B cell (primary cell): Measurements from ENCODE around the gene VPS26A. TPM values are rescaled to one million over a fixed set of nuclear protein-coding genes. Genes with fewer than 3 reads are reported as not detected.

Experiments
- ATAC-seq: fragments of 200-7000 bp; cut with Tn5 transposase; one replicate; pipeline ENCODE4 v1.10.0; 2021; ENCODE audit warnings: low read depth, mild to moderate bottlenecking, moderate number of reproducible peaks, moderate library complexity
- CTCF ChIA-PET: fragments of 350-600 bp; sonication (Branson Sonifier 250); formaldehyde crosslinking; loops from one replicate; lab custom pipeline; 2021; ENCODE audit warnings: antibody characterized with exemption, inconsistent platforms; lab: Charles Lee
- POLR2A ChIA-PET: fragments of 350-600 bp; sonication (Branson Sonifier 250); formaldehyde crosslinking; loops from one replicate; lab custom pipeline; 2021; ENCODE audit warnings: antibody characterized with exemption; lab: Charles Lee
- DNase-seq: peaks from one replicate; pipeline ENCODE4 v3.0.0; 2013
- H2AFZ ChIP-seq: 2 replicates; pipeline ENCODE4 v1.6.1; 2012; ENCODE audit warnings: mild to moderate bottlenecking, low read depth, low read length; ENCODE audit not compliant: insufficient read depth, poor library complexity, severe bottlenecking
- H3K27ac ChIP-seq, 2 donors: 1 replicate in 1 of 2; 2 replicates in 1 of 2; pipeline ENCODE4 v1.5.1; 2012 to 2013; ENCODE audit warnings: low read length in 2 of 2, mild to moderate bottlenecking in 2 of 2, moderate library complexity in 1 of 2
- H3K27me3 ChIP-seq, 4 experiments: fragments of 200-600 bp in 1 of 4; sonication (generic) in 1 of 4; replicated peaks in 1 of 4; 1 replicate in 2 of 4; 2 replicates in 2 of 4; pipeline versions ENCODE4 v1.6.1 to v1.7.0; 2013 to 2016; ENCODE audit warnings: low read length in 3 of 4, mild to moderate bottlenecking in 2 of 4, mixed read lengths in 1 of 4, moderate library complexity in 1 of 4; ENCODE audit not compliant: insufficient read depth in 4 of 4, control insufficient read depth in 3 of 4; ENCODE audit errors: control extremely low read depth in 1 of 4
- H3K36me3 ChIP-seq, 2 experiments: replicated peaks in 1 of 2; 1 replicate in 1 of 2; 2 replicates in 1 of 2; pipeline versions ENCODE4 v1.6.1 to v1.7.1; 2013; ENCODE audit warnings: low read length in 1 of 2; ENCODE audit not compliant: insufficient read depth in 2 of 2, control insufficient read depth in 1 of 2; ENCODE audit errors: control extremely low read depth in 1 of 2, extremely low read depth in 1 of 2
- H3K4me1 ChIP-seq, 2 donors: fragments of 200-600 bp in 1 of 2; sonication (generic) in 1 of 2; 1 replicate in 1 of 2; 2 replicates in 1 of 2; pipeline versions ENCODE4 v1.5.1 to v1.6.1; 2013 to 2017; ENCODE audit warnings: low read length in 2 of 2; ENCODE audit not compliant: control insufficient read depth in 2 of 2, insufficient read depth in 2 of 2
- H3K4me2 ChIP-seq: replicated peaks from 2 replicates; pipeline ENCODE3; 2012; ENCODE audit warnings: mild to moderate bottlenecking, low read depth, low read length; ENCODE audit not compliant: poor library complexity, severe bottlenecking
- H3K4me3 ChIP-seq, 5 experiments: fragments of 200-600 bp in 1 of 5; sonication (generic) in 1 of 5; 1 replicate in 3 of 5; 2 replicates in 2 of 5; pipeline versions ENCODE4 v1.5.1 to v1.7.0; 2011 to 2016; ENCODE audit warnings: low read length in 4 of 5, mild to moderate bottlenecking in 4 of 5, low read depth in 2 of 5, control low read depth in 1 of 5, moderate library complexity in 1 of 5; ENCODE audit not compliant: insufficient read depth in 1 of 5; ENCODE audit errors: control extremely low read depth in 1 of 5, extremely low read depth in 1 of 5
- H3K79me2 ChIP-seq: fragments of 200-600 bp; sonication (generic); one replicate; pipeline ENCODE4 v1.6.0; 2016; ENCODE audit warnings: low read length; ENCODE audit not compliant: control insufficient read depth, insufficient read depth
- H3K9ac ChIP-seq: fragments of 200-600 bp; sonication (generic); 2 replicates; pipeline ENCODE4 v1.6.1; 2017; ENCODE audit warnings: mild to moderate bottlenecking, low read length, moderate library complexity
- H3K9me3 ChIP-seq, 3 donors: one replicate each; pipeline versions ENCODE4 v1.6.1 to v1.7.1; 2013; ENCODE audit warnings: low read length in 2 of 3; ENCODE audit not compliant: control insufficient read depth in 2 of 3, insufficient read depth in 1 of 3; ENCODE audit errors: control extremely low read depth in 1 of 3
- H4K20me1 ChIP-seq: 2 replicates; pipeline ENCODE4 v1.6.0; 2012; ENCODE audit warnings: mild to moderate bottlenecking, low read length; ENCODE audit not compliant: insufficient read depth, control insufficient read depth, poor library complexity, severe bottlenecking
- H3K27ac Mint-ChIP-seq: one replicate; pipeline ENCODE4 v1.8.0; 2021; ENCODE audit warnings: mixed read lengths
- H3K27me3 Mint-ChIP-seq: one replicate; pipeline ENCODE4 v1.8.0; 2021; ENCODE audit warnings: mixed read lengths
- H3K4me1 Mint-ChIP-seq: one replicate; pipeline ENCODE4 v1.8.0; 2021; ENCODE audit warnings: mixed read lengths
- H3K4me3 Mint-ChIP-seq: one replicate; pipeline ENCODE4 v1.8.0; 2021; ENCODE audit warnings: mixed read lengths
- H3K9me3 Mint-ChIP-seq: one replicate; pipeline ENCODE4 v1.8.0; 2022; ENCODE audit warnings: mixed read lengths; ENCODE audit not compliant: insufficient read depth
- CTCF ChIP-seq: fragments of 200-600 bp; IDR thresholded peaks from one replicate; pipeline ENCODE4 v1.8.0; 2022; ENCODE audit warnings: antibody characterized with exemption, mild to moderate bottlenecking
- EZH2 ChIP-seq: IDR thresholded peaks from 2 replicates; pipeline ENCODE4 v1.6.1; 2012; ENCODE audit warnings: borderline replicate concordance, low read depth, mild to moderate bottlenecking, moderate library complexity, low read length; ENCODE audit not compliant: insufficient read depth, poor library complexity, severe bottlenecking
- WGBS: methylation state at CpG from one replicate; pipeline ENCODE4 v1.1.5; 2013; ENCODE audit warnings: missing lambda C conversion rate; ENCODE audit not compliant: insufficient coverage; 5-methylcytosine and 5-hydroxymethylcytosine counted together
- intact Hi-C: fragments of 100-400 bp; cut with micrococcal nuclease; formaldehyde crosslinking; loops from one replicate; pipeline ENCODE4 v1.10.0; 2022
- polyA plus RNA-seq: library from polyadenylated mRNA; depleted of rRNA; stranded (reverse); fragments of >200 nt; gene quantifications from 2 replicates; pipeline ENCODE4 v1.2.3, GENCODE V29; 2012
- small RNA-seq: library from RNA; depleted of rRNA; stranded (forward); fragments of <200 nt; gene quantifications from one replicate; pipeline ENCODE3, GENCODE V24; 2012; ENCODE audit warnings: low replicate concordance, low read depth; ENCODE audit not compliant: insufficient read length
- total RNA-seq, 2 donors: library from RNA; stranded (reverse); fragments of 120-200 nt in 1 of 2; gene quantifications; 1 replicate in 1 of 2; 2 replicates in 1 of 2; pipeline versions ENCODE4 v1.2.3 to v1.2.4, GENCODE V29; 2013 to 2022

The VPS26A gene
- total and polyA plus RNA-seq, 2 donors (not counting 1 experiment from before 2014, with no cell fraction given), result 5.0 to 29.9 TPM

GRCh38 chr10:69220507-69220906 is 96.5 kb downstream of the VPS26A start:
- WGBS, result 100% methylated on average over 4 of the region's 9 CpGs
- ChIA-PET CTCF (interaction anchor here (0.8 to 1.4 kb wide), 2 partner anchors 8 to 11 kb away, joined by 3 read pairs; no protein-coding TSS in a partner anchor), POLR2A (no interaction called here)
- Histone ChIP-seq H3K27ac (no peak overlapping the region), H3K4me2 (no peak overlapping the region), H3K79me2 (no peaks in the 10 kb centered on the region), H3K27me3 (no peaks in the 10 kb centered on the region), H3K4me1 (peaks cover 20 to 24% of the 10 kb centered on the region in 2 donors), H3K9me3 (no peaks in the 10 kb centered on the region), H3K9ac (no peak overlapping the region), H3K36me3 (no peaks in the 10 kb centered on the region), H3K4me3 (no peak overlapping the region), H4K20me1 (no peaks in the 10 kb centered on the region), H2AFZ (no peak overlapping the region)
- H3K4me1 Mint-ChIP-seq, result peaks cover 23% of the 10 kb centered on the region
- TF ChIP-seq CTCF, result no peak
- no peak for TF ChIP-seq EZH2
- H3K27ac Mint-ChIP-seq, result no peak overlapping the region
- DNase-seq (no peak), ATAC-seq (no peak)
- intact Hi-C loops, result loop anchor here (5.0 kb wide), 1 partner anchor 98 kb away; the partner anchor contains the start of gene VPS26A
- peaks cover 9% of the 10 kb centered on the region for H3K27me3 Mint-ChIP-seq
- H3K4me3 Mint-ChIP-seq, result no peak overlapping the region
- H3K9me3 Mint-ChIP-seq, result no peaks in the 10 kb centered on the region

Small RNA genes within 50 kb of the gene (small RNA-seq; reads per million reads assigned to genes)
- gene RF00017, result not detected

Other genes starting within 250 kb of the VPS26A start
- 38.6 and 39.3 TPM in 2 replicates for gene DDX50, start 222.9 kb upstream of the VPS26A start, total RNA-seq
- 15.6 and 22.8 TPM in 2 replicates for gene DDX50, start 222.9 kb upstream of the VPS26A start, polyA plus RNA-seq
- 40.5 and 43.5 TPM in 2 replicates for gene DDX21, start 168.0 kb upstream of the VPS26A start, total RNA-seq
- gene DDX21, start 168.0 kb upstream of the VPS26A start, polyA plus RNA-seq, result 17.8 and 93.9 TPM in 2 replicates
- 13.5 and 15.7 TPM in 2 replicates for gene KIFBP, start 135.4 kb upstream of the VPS26A start, total RNA-seq
- gene KIFBP, start 135.4 kb upstream of the VPS26A start, polyA plus RNA-seq, result 4.1 and 5.2 TPM in 2 replicates
- 47.3 and 49.9 TPM in 2 replicates for gene SRGN, start 36.1 kb upstream of the VPS26A start, total RNA-seq
- gene SRGN, start 36.1 kb upstream of the VPS26A start, polyA plus RNA-seq, result 50.8 and 52.3 TPM in 2 replicates
- 37.1 and 40.4 TPM in 2 replicates for gene SUPV3L1, start 56.1 kb downstream of the VPS26A start, total RNA-seq
- gene SUPV3L1, start 56.1 kb downstream of the VPS26A start, polyA plus RNA-seq, result 33.6 and 57.0 TPM in 2 replicates
- gene HKDC1, start 96.2 kb downstream of the VPS26A start, total RNA-seq, result not detected in 2 replicates
- gene HKDC1, start 96.2 kb downstream of the VPS26A start, polyA plus RNA-seq, result 0.01 and 0.10 TPM in 2 replicates
- gene HK1, start 154.3 kb downstream of the VPS26A start, total RNA-seq, result 38.2 and 40.8 TPM in 2 replicates
- gene HK1, start 154.3 kb downstream of the VPS26A start, polyA plus RNA-seq, result 19.2 and 24.7 TPM in 2 replicates